ENCODE data around the gene GPR17.

GPR17 gene, protein sequence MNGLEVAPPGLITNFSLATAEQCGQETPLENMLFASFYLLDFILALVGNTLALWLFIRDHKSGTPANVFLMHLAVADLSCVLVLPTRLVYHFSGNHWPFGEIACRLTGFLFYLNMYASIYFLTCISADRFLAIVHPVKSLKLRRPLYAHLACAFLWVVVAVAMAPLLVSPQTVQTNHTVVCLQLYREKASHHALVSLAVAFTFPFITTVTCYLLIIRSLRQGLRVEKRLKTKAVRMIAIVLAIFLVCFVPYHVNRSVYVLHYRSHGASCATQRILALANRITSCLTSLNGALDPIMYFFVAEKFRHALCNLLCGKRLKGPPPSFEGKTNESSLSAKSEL

DNA sequence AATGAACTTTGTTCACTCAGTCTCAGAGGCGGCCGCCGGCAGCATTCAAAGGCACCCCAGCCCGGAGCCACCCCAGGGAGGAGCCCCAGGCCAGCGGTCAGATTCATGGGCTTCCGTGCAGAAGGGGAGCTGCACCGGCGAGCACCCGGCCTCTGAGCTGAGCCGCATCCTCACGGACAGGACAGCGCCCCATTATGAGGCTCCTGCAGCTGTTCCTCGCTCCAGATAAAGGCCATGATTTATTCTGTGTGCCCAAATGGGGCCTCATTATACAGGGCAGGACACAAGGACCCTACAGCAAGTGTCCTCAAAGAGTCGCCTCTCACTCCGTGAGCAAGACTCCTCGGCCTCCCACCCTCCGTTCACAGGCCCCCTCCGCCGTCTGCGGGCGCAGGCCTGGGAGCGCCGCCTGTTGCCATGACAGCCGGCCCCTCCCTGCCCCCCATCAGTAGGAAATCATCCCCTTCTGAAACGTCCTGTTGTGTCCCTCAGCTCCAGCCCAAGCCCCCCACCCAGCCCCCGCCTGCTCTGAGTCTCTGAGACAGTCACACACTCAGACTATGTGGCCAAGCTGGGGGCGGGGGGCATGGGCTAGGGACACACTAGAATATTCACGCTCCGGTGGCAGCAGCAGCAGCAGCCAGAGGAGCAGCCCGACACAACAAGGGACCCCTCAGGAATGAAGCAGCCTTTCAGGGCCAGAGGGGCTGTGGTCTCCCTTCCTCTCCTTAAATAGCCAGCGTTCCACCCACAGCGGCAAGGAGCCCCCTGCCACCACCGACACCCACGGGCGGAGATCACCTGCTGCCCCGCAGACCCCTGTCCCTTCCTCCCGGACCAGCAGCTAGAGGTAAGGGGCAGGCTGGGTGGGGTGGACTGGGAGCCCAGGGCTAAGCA, at the start of gene GPR17:
TSS of gene GPR17 (plus strand) at position 759 of the 897 bp plus-strand sequence. CDS start 4,583 bp downstream, outside the sequence.
- DNase-seq = no peak

DNA sequence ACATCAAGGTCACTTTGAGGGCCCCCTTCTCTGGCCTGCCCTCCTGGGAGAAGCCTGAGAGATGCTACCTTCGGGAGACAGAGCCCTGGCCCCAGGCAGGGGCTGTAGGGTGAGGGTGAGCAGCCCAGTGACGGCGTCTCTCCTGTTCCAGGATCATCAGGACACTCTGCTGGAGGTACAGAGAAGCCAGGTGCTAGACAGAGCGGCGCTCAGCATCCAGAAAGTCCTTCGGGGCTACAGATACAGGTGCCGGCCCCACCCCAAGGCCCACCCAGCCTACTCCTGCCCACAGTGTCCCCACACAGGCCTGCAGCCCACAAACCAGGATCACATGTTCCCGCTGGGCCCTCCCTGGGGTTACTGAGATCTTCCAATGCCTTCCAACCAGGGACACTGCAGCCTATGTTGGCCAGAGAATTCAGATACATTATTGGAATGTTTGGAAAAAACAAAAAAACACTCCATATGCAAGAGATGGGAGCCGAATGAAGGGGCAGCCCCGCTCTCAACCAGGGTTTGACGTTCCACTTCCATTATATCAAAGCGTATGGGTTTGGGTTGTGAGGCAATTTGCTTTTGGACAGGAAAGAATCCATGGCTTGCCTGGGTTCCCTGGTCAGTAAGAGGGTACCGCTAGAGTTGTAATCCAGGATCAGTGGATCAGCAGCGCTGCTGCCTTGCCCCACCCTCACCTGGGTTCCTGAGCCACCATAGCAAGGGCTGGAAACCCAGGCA, 49.5 kb upstream of the GPR17 start:
- DNase-seq = no peak

DNA sequence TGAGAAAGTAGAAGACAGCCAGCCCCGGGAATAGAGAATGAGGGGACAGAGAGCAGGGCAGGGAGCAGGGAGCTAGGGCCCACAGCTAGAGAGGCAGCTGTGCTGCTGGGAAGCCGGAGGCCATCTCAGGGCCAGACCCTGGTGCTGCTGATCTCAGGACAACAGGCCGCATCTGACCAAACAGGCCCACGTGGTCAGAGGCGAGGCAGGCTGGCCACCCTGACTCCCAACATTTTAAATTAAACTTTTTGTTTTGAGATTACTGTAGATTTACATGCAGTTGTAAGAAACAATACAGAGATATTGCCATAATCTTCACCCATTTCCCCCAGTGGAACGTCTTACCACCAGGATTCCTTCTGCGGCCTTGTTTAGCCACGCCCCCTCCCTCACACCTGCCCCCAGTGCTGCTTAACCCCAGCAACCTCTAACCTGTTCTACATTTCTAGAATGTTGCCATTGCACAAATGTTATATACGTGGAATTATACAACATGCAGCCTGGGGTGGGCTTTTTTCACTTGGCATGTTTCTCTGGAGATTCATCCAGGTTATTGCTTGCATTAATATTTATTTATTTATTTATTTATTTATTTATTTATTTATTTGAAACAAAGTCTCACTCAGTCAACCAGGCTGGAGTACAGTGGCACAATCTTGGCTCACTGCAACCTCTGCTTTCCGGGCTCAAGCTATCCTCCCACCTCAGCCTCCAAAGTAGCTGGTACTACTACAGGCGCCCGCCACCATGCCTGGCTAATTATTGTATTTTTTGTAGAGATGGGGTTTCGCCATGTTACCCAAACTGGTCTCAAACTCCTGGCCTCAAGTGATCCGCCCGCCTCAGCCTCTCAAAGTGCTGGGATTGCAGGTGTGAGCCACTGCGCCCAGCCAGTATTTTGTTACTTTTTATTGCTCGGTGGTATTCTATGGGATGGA, 48.6 kb upstream of the GPR17 start:
- no peak for DNase-seq

DNA sequence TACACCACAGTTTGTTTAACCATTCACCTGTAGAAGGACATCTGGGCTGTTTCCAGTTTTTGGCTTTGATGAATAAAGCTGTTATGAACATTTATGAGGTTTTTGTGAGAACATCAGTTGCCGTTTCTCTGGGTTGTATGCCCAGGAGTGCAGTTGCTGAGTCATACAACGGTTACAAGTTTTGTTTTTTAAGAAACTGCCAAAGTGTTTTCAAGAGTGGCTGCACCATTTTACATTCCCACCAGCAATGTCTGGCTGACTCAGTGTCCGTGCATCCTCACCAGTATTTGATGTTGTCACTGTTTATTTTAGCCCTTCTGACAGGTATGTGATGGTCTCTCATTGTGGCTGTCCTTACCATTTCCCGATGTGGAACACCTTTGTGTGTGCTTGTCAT, 48.0 kb upstream of the GPR17 start:
- no peak for DNase-seq

DNA sequence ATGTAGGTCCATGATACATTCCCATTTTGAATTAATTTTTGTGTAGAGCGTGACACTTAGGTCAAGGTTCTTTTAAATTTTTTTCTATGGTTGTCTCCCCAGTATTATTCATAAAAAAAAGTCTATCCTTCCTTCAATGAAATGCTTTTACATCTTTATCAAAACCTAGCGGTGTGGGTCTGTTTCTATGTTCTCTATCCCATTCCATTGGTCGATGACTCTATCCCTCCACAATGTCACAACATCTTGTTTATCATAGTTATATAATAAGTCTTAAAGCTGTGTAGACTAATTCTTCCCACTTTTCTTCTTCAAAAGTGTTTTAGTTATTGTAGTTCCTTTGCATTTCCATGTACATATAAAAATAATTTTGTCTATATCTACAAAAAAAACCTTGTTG, 47.2 kb upstream of the GPR17 start:
- DNase-seq = no peak

DNA sequence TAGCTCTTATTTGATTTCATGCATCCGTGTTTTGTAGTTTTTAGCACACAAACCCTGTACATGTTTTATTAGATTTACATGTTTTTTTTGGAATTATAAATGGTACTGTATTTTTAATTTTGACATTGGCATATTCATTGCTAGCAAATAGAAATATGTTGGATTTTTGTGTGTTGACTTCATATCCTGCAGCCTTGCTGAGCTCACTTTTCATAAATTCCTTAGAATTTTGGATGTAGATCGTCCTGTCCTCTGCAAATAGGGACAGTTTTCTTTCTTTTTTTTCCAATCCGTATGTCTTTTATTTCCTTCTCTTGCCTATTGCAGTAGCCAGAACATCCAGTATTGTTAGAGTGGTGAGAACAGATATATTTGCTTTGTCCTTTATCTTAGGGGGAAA, 46.7 kb upstream of the GPR17 start:
- no peak for DNase-seq

DNA sequence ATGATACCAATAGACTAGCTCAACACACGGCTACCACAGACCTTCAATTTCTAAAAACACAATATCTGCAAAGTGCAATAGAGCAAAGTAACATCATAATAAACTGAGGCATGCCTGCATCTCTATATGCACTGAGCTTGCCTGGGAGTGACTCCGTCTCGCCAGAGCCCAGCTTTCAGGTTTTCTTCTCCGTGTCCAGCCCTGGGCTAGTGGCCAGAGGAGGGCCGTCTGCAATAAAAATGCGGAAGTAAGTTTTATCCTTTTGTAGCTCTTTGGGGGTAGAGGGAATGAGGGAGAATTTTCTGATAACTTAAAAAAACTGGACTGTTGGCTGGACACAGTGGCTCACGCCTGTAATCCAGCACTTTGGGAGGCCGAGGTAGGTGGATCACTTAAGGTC, 41.0 kb upstream of the GPR17 start:
- no peak for DNase-seq

DNA sequence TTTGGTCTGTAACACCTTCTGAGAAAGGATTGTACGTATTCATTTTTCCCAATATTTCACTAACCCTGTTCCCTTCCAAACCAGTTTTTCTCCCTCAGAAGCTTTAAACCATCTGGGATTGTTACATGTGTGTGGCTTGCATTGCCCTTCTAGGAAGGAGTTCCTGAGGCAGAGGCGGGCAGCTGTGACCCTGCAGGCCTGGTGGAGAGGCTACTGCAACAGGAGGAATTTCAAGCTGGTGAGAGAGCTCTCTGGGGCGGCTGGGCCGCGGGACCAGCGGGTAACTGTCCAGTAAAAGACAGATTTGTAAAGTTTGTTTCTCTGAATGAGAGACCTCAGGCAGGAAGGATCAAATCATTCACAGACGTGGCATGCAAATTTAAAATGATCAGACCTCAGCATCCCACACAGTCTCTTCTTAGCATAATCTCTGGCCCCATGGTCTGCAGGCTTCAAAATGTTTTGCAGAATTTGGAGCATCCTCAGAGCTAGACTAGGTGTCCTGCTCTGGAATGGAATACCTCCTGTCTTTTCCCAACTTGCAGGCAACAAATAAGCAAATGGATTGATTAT, 40.2 kb upstream of the GPR17 start:
- DNase-seq = no peak

DNA sequence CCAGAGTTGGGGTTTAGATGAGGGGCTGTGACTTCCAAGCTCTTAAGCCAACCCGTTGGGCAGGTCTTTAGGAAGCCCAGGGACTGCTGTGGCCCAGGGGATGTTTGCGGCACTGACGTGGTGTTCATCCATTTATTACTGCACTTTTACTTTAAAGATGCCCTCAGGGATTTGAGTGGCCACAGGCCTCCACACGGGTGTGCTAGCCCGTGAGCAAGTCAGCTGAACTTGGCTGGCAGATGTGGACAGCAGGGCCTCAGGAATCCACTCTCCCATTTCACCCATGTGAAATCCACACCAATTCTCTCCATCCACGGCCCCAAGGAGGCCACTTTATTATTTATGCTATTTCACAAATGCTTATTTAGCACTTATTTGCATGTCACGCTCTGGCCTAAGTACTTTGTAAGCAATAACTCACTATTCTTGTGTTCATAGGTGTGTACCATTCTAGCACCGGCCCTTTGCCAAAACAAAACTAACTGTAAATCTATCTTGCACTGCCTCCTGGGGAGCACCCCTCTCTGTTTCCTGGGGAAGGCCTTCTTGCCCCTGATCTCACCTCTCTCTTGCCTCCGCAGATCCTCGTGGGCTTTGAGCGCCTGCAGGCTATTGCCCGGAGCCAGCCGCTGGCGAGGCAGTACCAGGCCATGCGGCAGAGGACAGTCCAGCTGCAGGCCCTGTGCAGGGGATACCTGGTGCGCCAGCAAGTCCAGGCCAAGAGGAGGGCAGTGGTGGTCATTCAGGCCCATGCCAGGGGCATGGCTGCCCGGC, 39.1 kb upstream of the GPR17 start:
- DNase-seq = no peak

DNA sequence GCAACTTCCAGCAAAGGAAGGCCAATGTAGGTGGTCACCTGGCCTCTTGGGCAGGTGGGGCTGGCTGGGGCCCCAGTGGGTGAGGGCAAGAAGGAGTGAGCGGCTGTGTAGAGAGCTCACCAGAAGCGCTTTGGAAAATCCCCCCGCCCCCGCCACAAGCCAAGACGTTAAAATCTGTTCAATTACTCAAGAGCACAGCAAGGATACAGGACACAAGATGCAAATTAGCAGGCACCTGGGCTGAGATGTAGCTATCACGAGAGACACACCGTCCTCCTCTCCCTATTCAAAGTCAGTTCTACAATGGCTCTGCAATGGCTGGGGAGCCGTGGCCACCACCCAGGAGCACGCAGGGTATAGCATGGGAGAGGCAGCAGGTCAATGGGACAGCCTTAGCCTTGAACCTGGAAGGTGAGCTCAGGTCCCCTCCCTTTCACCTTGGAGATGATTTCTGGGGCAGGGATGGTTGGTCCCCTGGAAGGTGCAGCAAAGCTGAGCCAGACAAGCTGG, 38.5 kb upstream of the GPR17 start:
- DNase-seq = no peak

DNA sequence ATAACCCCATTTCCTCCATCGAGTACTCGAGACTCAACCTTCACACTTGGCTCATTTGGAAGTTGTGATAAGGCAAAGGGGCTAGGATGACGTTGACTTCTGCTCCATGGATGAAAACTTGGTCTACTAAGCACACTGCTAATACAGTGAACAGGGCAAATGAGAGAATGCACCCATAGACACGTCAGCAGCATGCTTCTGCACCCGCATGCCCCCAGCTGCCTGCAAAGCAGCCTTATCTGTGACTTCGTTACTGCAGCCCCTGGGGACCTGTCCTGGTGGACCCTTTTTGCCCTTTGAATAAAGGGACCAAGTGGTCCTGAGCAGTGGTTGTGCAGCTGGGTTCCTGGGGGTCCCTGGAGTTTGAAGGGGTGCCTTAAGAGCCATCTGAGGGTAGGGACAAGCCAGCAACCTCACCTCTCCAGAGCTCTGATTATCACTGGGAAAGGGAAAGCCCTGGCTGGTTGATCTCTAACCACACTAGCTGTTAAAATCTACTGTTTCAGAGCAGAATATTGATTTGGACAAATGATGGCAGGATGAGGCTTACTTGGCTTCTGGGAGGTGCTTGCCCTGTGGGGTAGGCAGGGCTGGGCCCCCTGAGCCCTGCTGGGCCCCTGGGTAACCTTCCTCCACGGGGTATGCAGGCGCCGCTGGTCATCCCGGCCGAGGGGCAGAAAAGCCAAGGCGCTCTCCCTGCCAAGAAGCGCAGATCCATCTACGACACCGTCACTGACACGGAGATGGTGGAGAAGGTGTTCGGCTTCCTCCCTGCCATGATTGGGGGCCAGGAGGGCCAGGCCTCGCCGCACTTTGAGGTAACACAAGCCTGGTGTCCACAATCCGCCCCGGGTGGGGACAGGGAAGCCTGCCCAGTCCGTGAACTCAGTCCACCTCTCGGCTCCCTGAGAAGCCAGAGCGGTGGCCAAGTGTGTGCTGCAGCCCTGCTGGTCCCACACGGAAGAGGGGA, 37.6 kb upstream of the GPR17 start:
- no peak for DNase-seq

DNA sequence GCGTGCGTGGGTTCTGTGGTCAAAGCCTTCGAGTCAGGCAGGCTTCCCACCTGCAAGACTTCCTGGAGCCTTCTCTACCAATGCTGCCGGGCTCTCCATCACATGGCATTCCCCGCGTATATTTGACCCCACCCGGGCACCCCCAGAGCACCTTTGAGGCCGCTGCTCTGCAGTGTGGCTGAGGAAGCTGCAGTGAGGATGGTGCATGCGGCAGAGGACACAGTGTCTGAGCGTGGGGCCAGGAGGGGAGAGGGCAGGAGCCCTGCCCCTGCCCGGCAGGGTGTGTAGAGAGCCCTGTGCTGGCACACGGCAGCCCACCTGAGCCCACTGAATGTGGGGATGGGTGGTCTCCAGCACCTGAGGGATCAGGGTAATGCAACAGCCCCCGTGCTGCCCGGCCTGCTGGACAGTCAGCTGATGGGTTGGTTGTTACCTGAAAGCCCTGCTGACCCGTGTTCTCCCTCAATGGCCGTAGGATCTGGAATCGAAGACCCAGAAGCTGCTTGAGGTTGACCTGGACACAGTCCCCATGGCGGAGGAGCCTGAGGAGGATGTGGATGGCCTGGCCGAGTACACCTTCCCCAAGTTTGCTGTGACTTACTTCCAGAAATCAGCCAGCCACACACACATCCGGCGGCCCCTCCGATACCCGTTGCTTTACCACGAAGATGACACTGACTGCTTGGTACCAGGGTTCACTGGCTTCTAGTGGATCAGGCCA, 36.8 kb upstream of the GPR17 start:
- DNase-seq = no peak

DNA sequence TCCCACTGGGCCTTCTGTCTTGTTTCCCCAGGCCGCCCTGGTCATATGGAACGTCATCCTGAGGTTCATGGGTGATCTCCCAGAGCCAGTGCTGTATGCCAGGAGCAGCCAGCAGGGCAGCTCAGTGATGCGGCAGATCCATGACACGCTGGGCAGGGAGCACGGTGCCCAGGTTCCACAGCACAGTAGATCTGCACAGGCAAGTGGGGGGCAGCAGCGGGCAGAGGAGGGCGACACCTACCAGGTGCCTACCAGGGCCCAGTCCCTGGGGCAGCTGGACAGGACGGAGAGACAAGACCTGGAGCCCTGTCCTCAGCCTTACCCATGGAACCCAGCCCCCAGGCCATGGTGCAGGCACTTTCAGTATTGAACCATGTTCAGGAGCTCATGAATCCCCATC, 36.1 kb upstream of the GPR17 start:
- DNase-seq = no peak

DNA sequence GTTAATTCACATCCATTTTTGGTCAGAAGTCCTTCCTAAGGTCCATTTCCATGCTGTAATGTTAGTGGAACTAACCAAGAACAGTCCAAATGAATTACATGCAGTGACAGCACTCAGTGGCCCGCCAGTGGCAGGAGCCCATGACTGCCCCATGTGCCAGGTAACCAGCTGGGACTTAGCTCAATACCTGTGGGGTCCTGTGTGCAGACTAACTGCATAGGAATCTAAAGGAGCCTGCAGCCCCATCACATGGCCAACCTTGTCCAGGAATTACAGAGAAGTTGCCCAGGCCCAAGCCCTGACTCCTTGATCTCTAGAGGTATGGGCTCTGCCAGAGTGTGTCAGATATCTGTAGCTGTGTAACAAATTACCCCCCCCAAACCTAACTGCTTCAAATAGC, 35.4 kb upstream of the GPR17 start:
- no peak for DNase-seq

DNA sequence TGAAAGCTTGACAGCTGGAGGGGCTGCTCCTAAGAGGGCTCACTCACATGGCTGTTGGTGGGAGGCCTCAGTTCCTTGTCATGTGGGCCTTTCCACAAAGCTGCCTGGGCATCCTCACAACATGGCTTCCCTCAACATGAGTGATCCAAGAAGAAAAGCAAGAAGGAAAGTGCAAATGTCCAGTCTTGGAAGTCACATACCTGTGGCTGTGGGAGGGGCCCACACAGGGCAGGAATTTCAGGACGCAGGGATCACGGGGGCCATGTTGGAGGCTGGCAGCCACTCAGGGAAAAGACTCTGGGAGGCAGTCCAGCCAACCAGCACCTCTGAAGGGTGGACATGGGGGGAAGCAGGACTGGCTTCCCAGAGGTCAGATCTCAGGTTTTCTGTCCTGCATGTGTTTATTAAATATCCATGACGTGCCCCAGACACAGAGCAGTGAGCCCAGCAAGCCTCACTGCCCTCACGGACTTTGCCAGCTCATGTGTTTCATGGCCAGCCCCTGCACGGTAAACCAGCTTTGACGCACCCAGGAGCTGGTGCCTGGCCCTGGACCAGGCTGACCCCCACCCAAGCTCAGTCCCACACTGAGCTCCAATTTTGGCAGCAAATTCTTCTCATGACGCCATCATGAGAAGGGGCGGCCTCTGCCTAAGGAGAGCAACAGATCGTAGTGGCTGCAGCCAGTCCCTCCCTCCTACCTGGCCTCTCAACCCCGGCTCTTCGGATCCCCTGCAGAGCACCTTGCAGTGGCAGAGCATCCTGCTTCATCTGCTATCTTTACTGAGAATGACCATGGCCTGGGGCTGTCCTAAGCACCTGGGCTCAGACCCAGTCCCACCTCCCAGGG, 34.7 kb upstream of the GPR17 start:
- no peak for DNase-seq

DNA sequence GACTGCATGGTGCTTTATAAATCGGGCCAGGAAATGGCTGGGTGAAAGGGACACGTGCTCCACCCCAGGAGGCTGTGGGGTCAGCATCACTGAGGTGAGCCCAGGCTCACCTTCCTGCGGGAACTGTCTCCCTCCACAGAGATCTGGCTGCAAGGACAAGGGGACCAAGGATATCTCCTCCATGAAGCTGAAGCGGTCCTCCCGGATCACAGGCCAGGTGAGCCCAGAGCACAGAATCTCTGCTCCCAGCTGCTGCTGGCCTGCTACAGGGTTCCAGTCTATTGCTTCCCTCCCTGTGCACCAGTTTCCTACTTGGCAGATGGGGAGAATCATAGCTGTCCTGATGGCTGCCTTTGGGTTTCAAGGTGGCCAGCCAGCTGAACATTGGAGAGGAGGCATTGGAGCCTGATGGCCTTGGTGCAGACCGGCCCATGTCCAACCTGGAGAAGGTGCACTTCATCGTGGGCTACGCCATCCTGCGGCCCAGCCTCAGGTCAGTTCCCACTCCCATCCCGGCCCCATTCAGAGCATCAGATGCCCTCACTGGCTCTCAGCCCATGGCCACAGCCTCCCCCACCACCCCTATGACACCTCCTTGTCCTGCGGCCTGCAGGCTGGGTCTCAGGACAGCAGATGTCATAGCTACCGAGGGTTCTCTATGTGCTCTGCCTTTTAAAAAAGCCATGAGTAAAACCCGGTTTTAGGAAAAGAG, 33.7 kb upstream of the GPR17 start:
- no peak for DNase-seq

DNA sequence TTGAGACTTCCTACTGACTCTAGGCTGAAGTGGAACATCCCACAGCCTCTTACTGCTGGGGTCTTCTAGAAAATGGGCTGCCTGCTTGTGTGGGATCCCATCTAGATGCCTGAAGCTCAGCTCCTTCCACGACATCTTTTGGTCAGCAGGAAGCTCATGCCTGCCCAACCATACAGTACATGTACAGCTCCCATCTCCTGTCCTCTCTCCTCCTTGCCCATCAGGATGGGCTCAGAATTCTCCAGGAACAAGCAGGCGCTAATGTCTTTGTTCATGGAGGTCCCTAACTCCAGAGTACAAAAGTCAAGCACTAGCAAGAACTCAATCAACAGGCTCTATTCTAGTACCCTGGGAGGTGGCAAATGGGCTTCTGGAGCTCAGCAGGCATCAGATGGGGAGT, 31.7 kb upstream of the GPR17 start:
- no peak for DNase-seq
